Measurements from ENCODE around the gene SLC25A22. TPM values are rescaled to one million over a fixed set of nuclear protein-coding genes. Genes with fewer than 3 reads are reported as not detected.

The SLC25A22 gene
- total RNA-seq, 2 experiments from 2014 or later, result 33.3 to 36.7 TPM

DNA sequence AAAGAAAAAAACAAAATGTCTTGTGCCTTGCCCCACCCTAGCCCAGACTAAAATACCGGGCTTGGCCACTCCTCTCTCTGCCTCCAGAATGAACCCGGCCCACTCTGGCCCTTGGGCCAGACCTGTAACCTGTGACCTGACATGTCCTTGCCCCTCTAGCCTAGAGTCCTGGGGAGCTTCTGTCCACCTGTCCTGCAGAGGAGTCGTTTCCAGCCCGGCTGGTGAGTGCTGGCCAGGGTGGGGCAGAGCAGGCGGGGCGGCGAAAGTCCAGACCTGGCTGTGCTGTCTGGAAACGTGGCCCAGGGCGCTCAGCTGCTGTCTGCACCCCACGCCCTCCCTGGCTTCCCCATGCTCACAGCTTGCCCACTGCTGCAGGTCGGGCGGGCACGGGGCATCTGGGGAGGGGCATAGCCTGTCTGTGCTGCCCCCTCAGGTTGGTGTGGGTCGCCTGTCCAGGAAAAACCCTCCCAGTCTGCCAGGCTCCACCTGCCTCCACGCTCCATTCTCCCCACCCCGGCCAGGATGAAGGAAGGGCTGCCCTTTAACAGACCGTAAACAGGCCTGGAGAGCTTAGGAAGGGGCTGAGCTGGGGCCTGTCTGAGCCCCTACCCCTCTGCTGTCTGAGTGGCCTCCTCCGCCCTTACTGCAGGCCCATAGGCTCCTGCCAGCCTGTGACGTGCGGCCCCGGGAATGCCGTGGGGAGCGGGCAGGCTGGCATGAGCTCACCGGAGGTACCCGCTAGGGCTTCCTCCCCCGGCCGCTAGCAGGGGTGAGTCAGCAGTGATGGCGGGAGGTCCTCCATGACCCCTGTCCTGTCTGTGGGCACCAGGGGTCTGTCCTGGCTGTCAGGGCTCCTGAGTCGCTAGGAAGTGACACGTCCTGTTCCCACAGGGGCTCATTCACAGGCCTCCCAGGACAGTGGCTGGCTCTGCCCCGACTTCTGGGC lies 36.6 kb upstream of the SLC25A22 start:
- no peak overlapping the region for H3K27ac Mint-ChIP-seq
- H3K9me3 Mint-ChIP-seq, result no peaks in the 10 kb centered on the region
- peaks cover 18% of the 10 kb centered on the region for H3K27me3 Mint-ChIP-seq
- peaks cover 21% of the 10 kb centered on the region for H3K4me1 Mint-ChIP-seq (ENCODE audit: low read depth)
- CTCF ChIA-PET, result interaction anchor here (0.6 to 1.3 kb wide), 4 partner anchors 9 to 16 kb away, joined by 3 to 6 read pairs (median 4); partner anchors contain the start of gene PNPLA2
- intact Hi-C loops (cut with micrococcal nuclease), result no loop called here
- H3K36me3 Mint-ChIP-seq (ENCODE audit: low read depth), result peaks cover 7% of the 10 kb centered on the region
- peak overlapping the region; percentile 64 for H3K4me3 Mint-ChIP-seq
- DNase-seq, result peak; percentile 51
- ATAC-seq, result no peak
- POLR2A ChIA-PET, result interaction anchor here (1.1 to 21.1 kb wide), 5 partner anchors 8 to 36 kb away, joined by 3 to 273 read pairs (median 3); partner anchors contain the start of genes PNPLA2, RPLP2 and TSPAN4
- TF ChIP-seq, protein P1, sequence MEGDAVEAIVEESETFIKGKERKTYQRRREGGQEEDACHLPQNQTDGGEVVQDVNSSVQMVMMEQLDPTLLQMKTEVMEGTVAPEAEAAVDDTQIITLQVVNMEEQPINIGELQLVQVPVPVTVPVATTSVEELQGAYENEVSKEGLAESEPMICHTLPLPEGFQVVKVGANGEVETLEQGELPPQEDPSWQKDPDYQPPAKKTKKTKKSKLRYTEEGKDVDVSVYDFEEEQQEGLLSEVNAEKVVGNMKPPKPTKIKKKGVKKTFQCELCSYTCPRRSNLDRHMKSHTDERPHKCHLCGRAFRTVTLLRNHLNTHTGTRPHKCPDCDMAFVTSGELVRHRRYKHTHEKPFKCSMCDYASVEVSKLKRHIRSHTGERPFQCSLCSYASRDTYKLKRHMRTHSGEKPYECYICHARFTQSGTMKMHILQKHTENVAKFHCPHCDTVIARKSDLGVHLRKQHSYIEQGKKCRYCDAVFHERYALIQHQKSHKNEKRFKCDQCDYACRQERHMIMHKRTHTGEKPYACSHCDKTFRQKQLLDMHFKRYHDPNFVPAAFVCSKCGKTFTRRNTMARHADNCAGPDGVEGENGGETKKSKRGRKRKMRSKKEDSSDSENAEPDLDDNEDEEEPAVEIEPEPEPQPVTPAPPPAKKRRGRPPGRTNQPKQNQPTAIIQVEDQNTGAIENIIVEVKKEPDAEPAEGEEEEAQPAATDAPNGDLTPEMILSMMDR (IDR thresholded peaks at IDR 0.05), result no peak

GRCh38 chr11:833849-834311 lies 35.8 kb upstream of the SLC25A22 start:
- DNase-seq (no peak), ATAC-seq (no peak)
- CTCF ChIA-PET, result interaction anchor here (1.0 to 1.3 kb wide), 2 partner anchors 14 to 23 kb away, joined by 3 to 6 read pairs; no protein-coding TSS in a partner anchor
- peaks cover 4% of the 10 kb centered on the region for H3K36me3 Mint-ChIP-seq (ENCODE audit: low read depth)
- H3K27ac Mint-ChIP-seq, result no peak overlapping the region
- intact Hi-C loops (cut with micrococcal nuclease), result no loop called here
- H3K4me1 Mint-ChIP-seq (ENCODE audit: low read depth), result peaks cover 29% of the 10 kb centered on the region
- peak overlapping the region; percentile 64 for H3K4me3 Mint-ChIP-seq
- POLR2A ChIA-PET, result interaction anchor here (1.1 to 21.1 kb wide), 3 partner anchors 9 to 18 kb away, joined by 3 to 273 read pairs (median 11); partner anchors contain the start of genes PNPLA2, RPLP2 and TSPAN4
- peaks cover 26% of the 10 kb centered on the region for H3K27me3 Mint-ChIP-seq
- TF ChIP-seq, protein P1 (IDR thresholded peaks at IDR 0.05), result no peak
- H3K9me3 Mint-ChIP-seq, result no peaks in the 10 kb centered on the region

DNA sequence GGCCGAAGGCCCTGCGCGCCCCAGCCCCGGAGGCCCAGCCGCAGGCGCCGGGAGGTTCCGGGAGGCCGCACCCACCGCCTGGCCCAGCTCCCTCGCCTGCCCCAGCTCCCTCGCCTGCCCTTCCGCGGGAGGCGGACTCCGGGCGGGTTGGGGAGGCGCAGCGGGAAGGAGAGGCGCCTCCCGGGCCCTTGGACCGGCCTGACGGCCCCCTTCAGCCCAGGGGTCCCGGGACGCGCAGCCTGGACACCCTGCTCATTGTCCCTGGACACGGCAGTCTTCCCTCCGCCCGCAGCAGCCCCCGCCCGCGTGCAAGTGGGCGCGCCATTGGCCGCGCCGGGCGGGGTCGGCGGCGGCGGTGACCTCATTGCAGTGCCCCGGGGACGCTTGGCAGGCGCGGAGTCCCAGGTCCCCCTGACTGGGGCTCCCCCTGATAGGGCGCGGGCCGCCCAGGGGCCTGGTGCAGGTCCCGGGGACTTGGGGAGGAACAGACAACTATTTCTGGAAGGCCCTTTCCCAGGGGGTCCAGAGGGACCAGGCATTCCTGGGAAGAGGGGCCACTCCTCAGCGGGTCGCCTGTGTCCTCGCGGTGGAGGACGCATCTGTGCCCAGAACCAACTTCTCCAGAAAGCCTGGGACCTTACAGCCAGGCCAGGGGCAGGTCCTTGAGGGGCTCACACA lies 35.2 kb upstream of the SLC25A22 start:
- ATAC-seq (peak; percentile 38), DNase-seq (peak; percentile 65)
- Mint-ChIP-seq H3K4me1 (ENCODE audit: low read depth) (peaks cover 30% of the 10 kb centered on the region), H3K27me3 (peaks cover 31% of the 10 kb centered on the region), H3K9me3 (no peaks in the 10 kb centered on the region), H3K36me3 (ENCODE audit: low read depth) (peaks cover 3% of the 10 kb centered on the region), H3K27ac (no peak overlapping the region), H3K4me3 (peak overlapping the region; percentile 64)
- TF ChIP-seq, protein P1 (IDR thresholded peaks at IDR 0.05), result no peak
- intact Hi-C loops (cut with micrococcal nuclease), result no loop called here
- ChIA-PET POLR2A (interaction anchor here (1.0 to 21.1 kb wide), 4 partner anchors 8 to 17 kb away, joined by 3 to 273 read pairs (median 46); partner anchors contain the start of genes PNPLA2, POLR2L, RPLP2 and TSPAN4), CTCF (interaction anchor here (1.0 to 2.4 kb wide), 3 partner anchors 14 to 107 kb away, joined by 3 to 11 read pairs (median 3); partner anchors contain the start of gene PNPLA2)

- Mint-ChIP-seq H3K9me3 (no peaks in the 10 kb centered on the region), H3K4me1 (ENCODE audit: low read depth) (peaks cover 34% of the 10 kb centered on the region), H3K36me3 (ENCODE audit: low read depth) (no peaks in the 10 kb centered on the region), H3K27me3 (peaks cover 37% of the 10 kb centered on the region), H3K27ac (no peak within 1 kb of the TSS), H3K4me3 (peak within 1 kb of the TSS; percentile 64)
- TF ChIP-seq, protein P1 (IDR thresholded peaks at IDR 0.05), result no peak
- ChIA-PET POLR2A (interaction anchor here (1.0 to 21.1 kb wide), 3 partner anchors 9 to 17 kb away, joined by 3 to 273 read pairs (median 81); partner anchors contain the start of genes PNPLA2, POLR2L, RPLP2 and TSPAN4), CTCF (interaction anchor here (1.2 to 2.4 kb wide), 2 partner anchors 13 to 106 kb away, joined by 3 to 11 read pairs; partner anchors contain the start of gene PNPLA2)
- ATAC-seq (peak; percentile 46), DNase-seq (peak; percentile 66)
- intact Hi-C loops (cut with micrococcal nuclease), result no loop called here
These were observed 34.5 kb upstream of the SLC25A22 start, which contains the start of gene CD151 for GRCh38 chr11:832529-833113. CD151 (plus strand) TSS chr11:832952; CDS start chr11:836070, 3,118 bp downstream.

Data from activated CD8-positive, alpha-beta T cell treated with anti-CD3 and anti-CD28 coated beads for 36 hours (primary cell).